ENCODE data around the gene ERVW-1. TPM values are rescaled to one million over a fixed set of nuclear protein-coding genes. Genes with fewer than 3 reads are reported as not detected.
A peak's percentile ranks its signal among the peaks of the same experiment; 100 is the strongest.

Gene ERVW-1
- total RNA-seq, 1 donor from 2014 or later, result 0.12 TPM

GRCh38 chr7:92425311-92425947 is 52.3 kb downstream of the ERVW-1 start:
- H3K27ac Mint-ChIP-seq, result no peak overlapping the region

GRCh38 chr7:92423710-92424131 is 54.0 kb downstream of the ERVW-1 start:
- no peaks in the 10 kb centered on the region for H3K36me3 Mint-ChIP-seq

More at GRCh38 chr7:92425311-92425947, 52.3 kb downstream of the ERVW-1 start:
- Mint-ChIP-seq H3K4me3 (no peak overlapping the region), H3K4me1 (ENCODE audit: unreplicated experiment) (peaks cover 23% of the 10 kb centered on the region), H3K9me3 (no peaks in the 10 kb centered on the region), H3K27me3 (peaks cover 4% of the 10 kb centered on the region), H3K36me3 (no peaks in the 10 kb centered on the region)
- no peak for TF ChIP-seq CTCF (conservative IDR thresholded peaks at IDR 0.05)
- DNase-seq (ENCODE audit: extremely low spot score, unreplicated experiment), result no peak

GRCh38 chr7:92422926-92423325 is 54.8 kb downstream of the ERVW-1 start:
- no peak for DNase-seq (ENCODE audit: extremely low spot score, unreplicated experiment)
- Mint-ChIP-seq H3K9me3 (no peaks in the 10 kb centered on the region), H3K4me3 (no peak overlapping the region), H3K36me3 (no peaks in the 10 kb centered on the region), H3K27ac (no peak overlapping the region), H3K4me1 (ENCODE audit: unreplicated experiment) (peaks cover 23% of the 10 kb centered on the region), H3K27me3 (peaks cover 4% of the 10 kb centered on the region)
- no peak for TF ChIP-seq CTCF (conservative IDR thresholded peaks at IDR 0.05)

More at GRCh38 chr7:92423710-92424131, 54.0 kb downstream of the ERVW-1 start:
- peaks cover 23% of the 10 kb centered on the region for H3K4me1 Mint-ChIP-seq (ENCODE audit: unreplicated experiment)
- H3K27me3 Mint-ChIP-seq, result peaks cover 4% of the 10 kb centered on the region
- no peaks in the 10 kb centered on the region for H3K9me3 Mint-ChIP-seq
- no peak for DNase-seq (ENCODE audit: extremely low spot score, unreplicated experiment)
- H3K4me3 Mint-ChIP-seq, result peak overlapping the region; percentile 61
- TF ChIP-seq CTCF (conservative IDR thresholded peaks at IDR 0.05), result no peak
- H3K27ac Mint-ChIP-seq, result no peak overlapping the region

- no peak for DNase-seq (ENCODE audit: extremely low spot score, unreplicated experiment)
- Mint-ChIP-seq H3K36me3 (no peaks in the 10 kb centered on the region), H3K9me3 (no peaks in the 10 kb centered on the region), H3K27ac (peak overlapping the region; percentile 68), H3K4me1 (ENCODE audit: unreplicated experiment) (peaks cover 23% of the 10 kb centered on the region), H3K4me3 (no peak overlapping the region), H3K27me3 (no peaks in the 10 kb centered on the region)
- TF ChIP-seq CTCF (conservative IDR thresholded peaks at IDR 0.05), result no peak
These were observed 55.9 kb downstream of the ERVW-1 start for GRCh38 chr7:92421676-92422435.

Other genes with a start within 250 kb of the ERVW-1 start
- 34.8 and 43.5 TPM in 2 replicates for gene KRIT1, start 232.0 kb downstream of the ERVW-1 start, total RNA-seq (ENCODE audit: low replicate concordance)
- gene ANKIB1, start 232.0 kb downstream of the ERVW-1 start, total RNA-seq (ENCODE audit: low replicate concordance), result 58.7 and 65.0 TPM in 2 replicates
- 27.8 and 38.9 TPM in 2 replicates for gene GATAD1, start 30.5 kb downstream of the ERVW-1 start, total RNA-seq (ENCODE audit: low replicate concordance)
- gene PEX1, start 50.6 kb upstream of the ERVW-1 start, total RNA-seq (ENCODE audit: low replicate concordance), result 19.7 and 22.2 TPM in 2 replicates
- gene RBM48, start 50.8 kb upstream of the ERVW-1 start, total RNA-seq (ENCODE audit: low replicate concordance), result 14.4 and 17.0 TPM in 2 replicates
- 24.6 and 29.1 TPM in 2 replicates for gene FAM133B, start 112.4 kb upstream of the ERVW-1 start, total RNA-seq (ENCODE audit: low replicate concordance)